ENCODE measurements around the gene SNX17.

SNX17 gene

GRCh38 chr2:27356382-27357181 lies 13.8 kb upstream of the SNX17 start, which contains the start of gene GTF3C2:
Gene GTF3C2 (minus strand): TSS chr2:27356764. CDS start chr2:27343554, 13,210 bp downstream.
- no peak for TF ChIP-seq CTCF (IDR thresholded peaks at IDR 0.05)

GRCh38 chr2:27362678-27363420 lies 7.6 kb upstream of the SNX17 start:
- TF ChIP-seq CTCF (IDR thresholded peaks at IDR 0.05): no peak

- no peak for TF ChIP-seq CTCF (IDR thresholded peaks at IDR 0.05)
These were observed 6.5 kb upstream of the SNX17 start for GRCh38 chr2:27363933-27364332.

- no peak for TF ChIP-seq CTCF (IDR thresholded peaks at IDR 0.05)
These were observed 868 bp upstream of the SNX17 start for GRCh38 chr2:27369471-27370025.

- TF ChIP-seq CTCF (IDR thresholded peaks at IDR 0.05): no peak
These were observed 602 bp downstream of the SNX17 start for GRCh38 chr2:27370816-27371620.

- TF ChIP-seq CTCF (IDR thresholded peaks at IDR 0.05): no peak
These were observed 2.5 kb downstream of the SNX17 start for GRCh38 chr2:27372937-27373336.

GRCh38 chr2:27373567-27373966 lies 3.2 kb downstream of the SNX17 start:
- no peak for TF ChIP-seq CTCF (IDR thresholded peaks at IDR 0.05)
